ENCODE results near the gene MED10.

The MED10 gene

DNA sequence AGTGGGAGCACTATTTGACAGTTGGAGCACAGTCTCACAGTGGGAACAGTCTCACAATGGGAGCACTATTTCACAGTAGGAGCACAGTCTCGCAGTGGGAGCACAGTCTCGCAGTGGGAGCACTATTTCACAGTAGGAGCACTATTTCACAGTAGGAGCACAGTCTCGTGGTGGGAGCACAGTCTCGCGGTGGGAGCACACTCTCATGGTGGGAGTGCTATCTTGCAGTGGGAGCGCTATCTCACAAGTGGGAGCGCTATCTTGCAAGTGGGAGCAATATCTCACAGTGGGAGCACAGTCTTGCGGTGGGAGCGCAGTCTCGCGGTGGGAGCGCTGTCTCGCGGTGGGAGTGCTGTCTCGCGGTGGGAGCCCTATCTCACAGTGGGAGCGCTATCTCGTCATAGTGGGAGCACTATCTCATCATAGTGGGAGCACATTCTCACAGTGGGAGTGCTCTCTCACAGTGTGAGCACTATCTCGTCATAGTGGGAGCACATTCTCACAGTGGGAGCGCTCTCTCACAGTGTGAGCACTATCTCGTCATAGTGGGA lies 56.1 kb downstream of the MED10 start:
- Histone ChIP-seq H3K36me3 (ENCODE audit: insufficient read depth, low read length) (no peaks in the 10 kb centered on the region), H3K4me3 (ENCODE audit: low read length) (no peak overlapping the region), H3K4me1 (ENCODE audit: insufficient read depth, low read length) (no peaks in the 10 kb centered on the region), H3K27ac (ENCODE audit: low read depth, low read length) (no peak overlapping the region), H3K27me3 (ENCODE audit: insufficient read depth, low read length) (peaks cover 18% of the 10 kb centered on the region; the same call in 1 of the 2 replicates), H3K9me3 (ENCODE audit: insufficient read depth, low read depth, low read length) (no peaks in the 10 kb centered on the region), H3K9ac (ENCODE audit: low read depth, low read length) (no peak overlapping the region)
- 93% methylated on average over 21 of the region's 21 CpGs for WGBS

Data from HUES64 (cell line).